Right lobe of liver (tissue), 6 donors: ENCODE results near the gene STX1B. TPM values are rescaled to one million over a fixed set of nuclear protein-coding genes. Genes with fewer than 3 reads are reported as not detected.

Experiments
- ATAC-seq, 4 donors: fragments of 200-7000 bp; cut with Tn5 transposase; one replicate each; pipeline ENCODE4 v1.9.1; 2020; ENCODE audit warnings: mild to moderate bottlenecking in 4 of 4, moderate library complexity in 4 of 4
- DNase-seq, 3 donors: peaks; one replicate each; pipeline ENCODE4 v3.0.0-alpha.2; 2020
- H3K27ac ChIP-seq, 3 donors: fragments of 200-600 bp; one replicate each; pipeline ENCODE4 v1.8.0; 2022
- H3K27me3 ChIP-seq, 2 donors: fragments of 200-600 bp; one replicate each; pipeline ENCODE4 v1.8.0; 2022
- H3K36me3 ChIP-seq, 4 donors: fragments of 200-600 bp; sonication (generic) in 1 of 4; one replicate each; pipeline versions ENCODE4 v1.5.1 to v1.8.0; 2017 to 2022; ENCODE audit warnings: control low read depth in 1 of 4
- H3K4me1 ChIP-seq, 4 donors: fragments of 200-600 bp; sonication (generic) in 1 of 4; one replicate each; pipeline versions ENCODE4 v1.5.1 to v1.8.0; 2017 to 2022; ENCODE audit warnings: control low read depth in 1 of 4
- H3K4me3 ChIP-seq, 3 donors: fragments of 200-600 bp; one replicate each; pipeline ENCODE4 v1.8.0; 2022
- H3K9me3 ChIP-seq, 4 donors: fragments of 200-600 bp; sonication (generic) in 1 of 4; one replicate each; pipeline versions ENCODE4 v1.5.1 to v1.8.0; 2017 to 2022; ENCODE audit warnings: control low read depth in 1 of 4
- CTCF ChIP-seq, 4 donors: fragments of 200-600 bp in 3 of 4; fragments of 450-650 bp in 1 of 4; IDR thresholded peaks; one replicate each; pipeline versions ENCODE4 v1.5.1 to v1.8.0; 2016 to 2022; ENCODE audit warnings: antibody characterized with exemption in 4 of 4, mild to moderate bottlenecking in 2 of 4
- POLR2A ChIP-seq: fragments of 450-650 bp; IDR thresholded peaks from one replicate; pipeline ENCODE4 v1.6.1; 2017; ENCODE audit warnings: antibody characterized with exemption, mild to moderate bottlenecking
- WGBS: methylation state at CpG from one replicate; pipeline ENCODE4 v1.1.6; 2018; ENCODE audit warnings: low coverage, low lambda C conversion rate; ENCODE audit not compliant: insufficient coverage; ENCODE audit errors: missing lambda C conversion rate; 5-methylcytosine and 5-hydroxymethylcytosine counted together
- intact Hi-C, 2 donors: fragments of 100-400 bp; cut with DNase I; formaldehyde crosslinking; loops; one replicate each; pipeline versions ENCODE4 v1.11.2 to v1.14.1; 2022
- total RNA-seq, 6 experiments: library from RNA; depleted of rRNA in 2 of 6; stranded (reverse); fragments of >200 nt in 2 of 6; fragmentation: NEBNext Ultra II Directional in 3 of 6; extraction: Animal tissue kit (Norgen Biotek cat#: 25700) in 3 of 6; gene quantifications; one replicate each; pipeline versions ENCODE4 v1.1.0 to v1.2.4, GENCODE V29; 2016 to 2023
- donor health status: DM: no; HTN: yes; CAD: no.
- donor health status: DM: no; HTN: no; CAD: no.
- donor health status: DM: no; HTN: no; CAD: no.
- donor health status: DM: no; HTN: yes; CAD: no.
- donor health status: DM: no; HTN: yes; CAD: no.

Gene STX1B
- total RNA-seq, 6 experiments from 2014 or later: 0.61 to 4.5 (median 2.6) TPM

GRCh38 chr16:31043898-31044481 lies 33.6 kb upstream of the STX1B start:
- peak in 3 of 4 donors; percentile 10 to 52 (median 15) for ATAC-seq

GRCh38 chr16:31043352-31043751 lies 32.9 kb upstream of the STX1B start:
- intact Hi-C loops: loop anchor here in 1 of 2 donors (10.0 kb wide), 1 partner anchor 59 kb away; the partner anchor contains the start of gene HSD3B7
- Histone ChIP-seq H3K36me3 (peaks cover 0 to 30% (median 15%) of the 10 kb centered on the region in 4 donors), H3K9me3 (no peaks in the 10 kb centered on the region), H3K27ac (no peak overlapping the region), H3K4me3 (no peak overlapping the region), H3K4me1 (peaks cover 0 to 6% (median 0%) of the 10 kb centered on the region in 4 donors), H3K27me3 (no peaks in the 10 kb centered on the region)
- no peak for ATAC-seq
- DNase-seq: no peak
- TF ChIP-seq CTCF (IDR thresholded peaks at IDR 0.05) (no peak), POLR2A (no peak)
- WGBS: 83% methylated on average over 1 of the region's 1 CpG

More at GRCh38 chr16:31043898-31044481, 33.6 kb upstream of the STX1B start:
- H3K36me3 ChIP-seq: peaks cover 0 to 23% (median 14%) of the 10 kb centered on the region in 4 donors
- no peaks in the 10 kb centered on the region for H3K9me3 ChIP-seq
- no peaks in the 10 kb centered on the region for H3K27me3 ChIP-seq
- H3K4me3 ChIP-seq: no peak overlapping the region
- H3K4me1 ChIP-seq: peaks cover 0 to 6% (median 0%) of the 10 kb centered on the region in 4 donors
- TF ChIP-seq CTCF (IDR thresholded peaks at IDR 0.05): no peak
- H3K27ac ChIP-seq: no peak overlapping the region
- intact Hi-C loops: loop anchor here in 1 of 2 donors (10.0 kb wide), 1 partner anchor 59 kb away; the partner anchor contains the start of gene HSD3B7
- WGBS: 20% methylated on average over 1 of the region's 4 CpGs
- DNase-seq: no peak

GRCh38 chr16:31042866-31043265 lies 32.4 kb upstream of the STX1B start:
- no peak for ATAC-seq
- H3K36me3 ChIP-seq: peaks cover 0 to 35% (median 16%) of the 10 kb centered on the region in 4 donors
- 93% methylated on average over 5 of the region's 10 CpGs for WGBS
- H3K27me3 ChIP-seq: no peaks in the 10 kb centered on the region
- no peaks in the 10 kb centered on the region for H3K9me3 ChIP-seq
- intact Hi-C loops: loop anchor here in 1 of 2 donors (10.0 kb wide), 1 partner anchor 58 kb away; the partner anchor contains the start of gene HSD3B7
- no peak overlapping the region for H3K4me3 ChIP-seq
- TF ChIP-seq POLR2A (no peak), CTCF (IDR thresholded peaks at IDR 0.05) (no peak)
- no peak for DNase-seq
- H3K4me1 ChIP-seq: peaks cover 0 to 6% (median 0%) of the 10 kb centered on the region in 4 donors
- no peak overlapping the region for H3K27ac ChIP-seq

- intact Hi-C loops: no loop called here
- 100% methylated on average over 2 of the region's 2 CpGs for WGBS
- Histone ChIP-seq H3K9me3 (no peaks in the 10 kb centered on the region), H3K4me1 (peaks cover 0 to 17% (median 3%) of the 10 kb centered on the region in 4 donors), H3K27me3 (no peaks in the 10 kb centered on the region), H3K36me3 (peaks cover 4 to 53% (median 19%) of the 10 kb centered on the region in 4 donors), H3K27ac (no peak overlapping the region), H3K4me3 (no peak overlapping the region)
- ATAC-seq: no peak
- TF ChIP-seq POLR2A: no peak
- no peak for TF ChIP-seq CTCF (IDR thresholded peaks at IDR 0.05)
- no peak for DNase-seq
Measured at GRCh38 chr16:31038993-31039392, 28.6 kb upstream of the STX1B start.
